GM18873 (cell line): ENCODE data around the gene MRPL21.

Experiments used
- ATAC-seq: cut with Tn5 transposase; IDR thresholded peaks from one replicate; pipeline ENCODE4 v1.9.1; 2021; ENCODE audit warnings: mild to moderate bottlenecking, moderate library complexity, moderate number of reproducible peaks; ENCODE audit not compliant: unreplicated experiment, low FRiP score

Gene MRPL21

GRCh38 chr11:68903288-68904247, at the start of gene MRPL21, which contains the start of gene IGHMBP2:
MRPL21 (minus strand) TSS chr11:68903832; CDS start chr11:68903810, 22 bp downstream.
IGHMBP2 (plus strand) TSS chr11:68903891; CDS start chr11:68903953, 62 bp downstream.
- peak; percentile 69 for ATAC-seq

DNA sequence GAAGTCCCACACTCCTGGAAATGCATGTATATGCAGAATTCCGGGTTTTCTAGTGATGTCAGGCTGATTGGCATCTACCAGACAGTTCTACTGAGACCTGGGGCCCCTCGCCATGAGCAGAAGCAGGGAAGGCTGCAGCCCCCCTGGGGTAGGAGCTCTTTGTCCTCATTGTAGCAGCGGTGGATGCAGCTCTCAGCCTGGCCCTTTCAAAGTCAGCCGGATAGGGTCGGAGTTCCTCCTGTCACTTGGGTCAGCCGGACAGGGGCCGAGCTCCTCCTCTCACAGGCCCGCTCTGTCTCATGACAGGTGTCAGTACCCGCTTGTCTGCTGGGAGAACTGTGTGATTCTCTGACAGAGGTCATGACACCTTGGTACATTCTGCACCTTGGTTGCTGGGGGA, 47.1 kb upstream of the MRPL21 start:
- no peak for ATAC-seq

DNA sequence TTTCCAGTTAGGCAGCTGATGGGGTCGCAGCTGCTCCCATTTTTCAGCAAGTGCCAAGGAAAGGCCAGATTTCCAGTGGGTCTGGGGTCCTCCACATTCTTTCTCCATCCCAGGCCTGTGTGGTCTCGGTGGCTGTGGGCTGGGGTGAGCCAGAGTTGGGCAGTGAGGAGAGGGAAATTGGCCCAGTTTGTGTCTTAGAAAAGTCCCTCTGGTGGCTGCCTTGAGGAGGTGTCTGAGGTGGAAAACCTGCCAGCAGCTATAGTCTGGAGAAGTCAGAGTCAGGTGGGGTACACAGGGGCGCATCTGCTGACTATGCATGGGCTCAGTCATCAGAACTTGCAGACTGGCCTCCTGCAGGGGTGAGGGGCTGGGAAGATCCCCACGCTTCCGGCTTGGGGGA, 46.6 kb upstream of the MRPL21 start:
- ATAC-seq = no peak

DNA sequence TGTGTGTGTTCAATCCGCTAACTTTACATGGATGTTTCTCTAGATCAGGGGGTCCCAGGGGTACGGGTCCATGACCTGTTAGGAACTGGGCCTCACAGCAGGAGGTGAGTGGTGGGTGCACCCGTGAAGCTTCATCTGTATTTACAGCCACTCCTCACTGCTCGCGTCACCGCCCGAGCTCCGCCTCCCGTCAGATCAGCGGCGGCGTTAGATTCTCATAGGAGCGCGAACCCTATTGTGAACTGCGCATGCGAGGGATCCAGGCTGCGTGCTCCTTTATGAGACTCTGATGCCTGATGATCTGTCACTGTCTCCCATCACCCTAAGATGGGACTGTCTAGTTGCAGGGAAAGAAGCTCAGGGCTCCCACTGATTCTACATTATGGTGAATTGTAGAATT, 45.3 kb upstream of the MRPL21 start:
- no peak for ATAC-seq

GRCh38 chr11:68948496-68948895, 44.9 kb upstream of the MRPL21 start:
- ATAC-seq = no peak

- no peak for ATAC-seq
Observed at GRCh38 chr11:68947151-68947550, 43.5 kb upstream of the MRPL21 start.

DNA sequence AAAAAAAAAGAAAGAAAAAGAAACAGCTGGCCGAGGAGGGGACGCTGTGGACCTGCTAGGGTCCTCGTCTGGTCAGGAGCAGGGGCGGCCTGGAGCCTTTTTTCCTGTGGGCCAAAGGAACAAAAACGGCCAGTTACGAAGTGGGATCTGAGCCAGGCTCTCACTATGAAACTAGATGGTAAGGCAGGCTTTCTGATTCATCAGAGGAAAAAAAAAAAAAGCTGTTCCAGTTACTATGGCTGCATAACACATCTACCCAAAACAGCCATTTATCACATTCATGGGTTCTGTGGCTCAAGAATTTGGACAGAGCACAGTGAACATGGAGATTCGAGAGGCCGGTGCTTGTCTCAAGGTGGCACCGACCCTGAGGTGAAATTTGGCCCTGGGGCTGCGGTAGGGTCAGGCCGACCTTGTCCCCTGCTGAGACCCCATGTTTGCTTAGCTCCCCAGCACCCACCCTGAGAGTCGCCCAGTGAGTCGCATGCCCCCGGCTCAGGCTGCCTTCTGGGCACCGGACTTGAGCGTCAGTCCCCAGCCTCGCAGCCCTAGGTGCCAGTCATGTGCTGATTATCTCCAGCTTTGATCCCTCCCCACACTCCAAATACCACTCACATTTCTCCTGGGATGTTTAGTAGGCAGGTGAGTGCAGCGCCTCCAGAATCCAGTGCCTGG, 42.9 kb upstream of the MRPL21 start:
- no peak for ATAC-seq

GRCh38 chr11:68942751-68943271, 39.2 kb upstream of the MRPL21 start:
- ATAC-seq = no peak

- no peak for ATAC-seq
Observed at GRCh38 chr11:68942095-68942620, 38.5 kb upstream of the MRPL21 start.

GRCh38 chr11:68941324-68942094, 37.9 kb upstream of the MRPL21 start:
- ATAC-seq = no peak

GRCh38 chr11:68940651-68941323, 37.2 kb upstream of the MRPL21 start:
- no peak for ATAC-seq

GRCh38 chr11:68939583-68940555, 36.2 kb upstream of the MRPL21 start:
- no peak for ATAC-seq

DNA sequence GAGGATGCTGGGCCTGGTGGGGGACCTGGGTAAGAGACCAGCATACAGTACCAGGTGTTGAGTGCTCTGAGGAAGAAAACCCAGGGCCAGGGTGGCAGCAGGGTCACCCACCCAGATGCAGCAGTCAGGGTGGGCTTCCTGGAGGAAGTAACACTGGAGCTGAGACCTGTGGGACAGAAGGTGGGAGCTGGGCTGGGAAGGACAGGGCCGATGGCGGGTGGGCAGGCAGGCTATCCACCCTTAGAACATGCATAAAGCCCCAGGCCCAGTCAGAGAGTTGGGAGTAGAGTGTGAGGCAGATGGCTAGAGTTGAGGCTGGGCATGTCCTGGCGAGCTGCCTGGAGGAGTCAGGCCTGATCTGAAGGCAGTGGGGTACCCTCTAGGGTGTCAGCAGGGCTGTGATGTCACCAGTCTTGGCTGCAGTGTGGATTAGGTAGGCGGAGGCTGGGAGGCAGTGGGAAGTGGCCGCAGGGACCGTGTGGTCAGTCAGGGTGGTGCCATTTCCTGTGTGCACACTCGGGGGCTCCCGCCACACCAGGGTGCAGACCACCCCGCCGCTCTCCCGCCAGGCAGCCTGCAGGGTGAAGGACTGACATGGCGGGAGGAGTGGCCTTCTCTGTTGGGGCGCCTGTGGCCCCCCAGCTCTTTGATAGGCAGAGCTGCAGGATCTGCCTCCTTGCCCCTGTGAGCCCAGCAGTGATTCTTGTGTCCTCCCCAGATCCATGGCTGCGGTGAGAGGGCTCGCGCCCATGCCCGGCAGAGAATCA, 35.4 kb upstream of the MRPL21 start:
- ATAC-seq = no peak

- ATAC-seq = no peak
Observed at GRCh38 chr11:68938088-68938487, 34.5 kb upstream of the MRPL21 start.

GRCh38 chr11:68936676-68937620, 33.3 kb upstream of the MRPL21 start:
- no peak for ATAC-seq

DNA sequence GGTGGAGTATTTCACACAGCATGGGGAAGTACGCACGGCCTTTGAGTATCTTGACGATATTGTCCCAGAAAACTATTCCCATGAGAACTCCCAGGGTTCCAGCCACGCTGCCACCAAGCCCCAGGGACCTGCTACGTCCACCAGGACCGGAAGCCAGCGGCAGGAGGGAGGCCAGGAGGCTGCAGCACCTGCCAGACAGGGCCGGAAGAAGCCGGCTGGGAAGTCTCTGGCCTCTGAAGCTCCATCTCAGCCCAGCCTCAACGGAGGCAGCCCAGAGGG, 32.7 kb upstream of the MRPL21 start:
- no peak for ATAC-seq
